Measurements from ENCODE around the gene DMD.
A peak's percentile ranks its signal among the peaks of the same experiment; 100 is the strongest.

The DMD gene

DNA sequence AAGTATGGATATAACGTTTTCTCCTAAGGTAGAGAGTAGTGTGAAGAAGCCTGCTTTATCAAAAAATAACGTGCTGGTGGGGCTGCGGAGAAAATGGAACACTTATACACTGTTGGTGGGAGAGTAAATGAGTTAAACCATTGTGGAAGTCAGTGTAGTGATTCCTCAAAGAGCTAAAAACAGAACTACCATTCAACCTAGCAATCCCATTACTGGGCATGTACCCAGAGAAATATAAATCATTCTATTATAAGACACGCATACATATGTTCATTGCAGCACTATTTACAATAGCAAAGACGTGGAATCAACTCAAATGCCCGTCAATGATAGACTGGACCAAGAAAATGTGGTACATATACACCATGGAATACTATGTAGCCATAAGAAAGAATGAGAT is 196.4 kb downstream of the DMD start:
- FAIRE-seq: no peak

DNA sequence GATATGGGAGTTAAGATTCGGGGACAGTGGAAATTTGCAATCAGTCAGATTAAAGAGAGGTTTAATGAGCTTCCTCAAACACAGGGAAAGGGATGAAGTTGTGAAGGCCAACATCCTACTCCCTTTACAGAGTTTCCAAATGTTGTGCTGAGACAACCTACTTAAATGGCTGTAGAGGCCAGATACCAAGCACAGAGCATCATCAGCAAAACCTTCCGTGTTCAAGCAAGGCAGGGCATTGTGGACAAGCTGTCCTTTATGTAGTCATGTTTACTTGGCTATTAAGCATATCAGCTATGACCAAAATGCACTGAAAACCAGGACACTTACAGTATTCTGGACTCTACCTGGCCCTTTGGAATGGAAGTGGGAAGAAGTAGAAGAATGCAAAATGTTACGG is 197.3 kb downstream of the DMD start:
- FAIRE-seq: no peak

DNA sequence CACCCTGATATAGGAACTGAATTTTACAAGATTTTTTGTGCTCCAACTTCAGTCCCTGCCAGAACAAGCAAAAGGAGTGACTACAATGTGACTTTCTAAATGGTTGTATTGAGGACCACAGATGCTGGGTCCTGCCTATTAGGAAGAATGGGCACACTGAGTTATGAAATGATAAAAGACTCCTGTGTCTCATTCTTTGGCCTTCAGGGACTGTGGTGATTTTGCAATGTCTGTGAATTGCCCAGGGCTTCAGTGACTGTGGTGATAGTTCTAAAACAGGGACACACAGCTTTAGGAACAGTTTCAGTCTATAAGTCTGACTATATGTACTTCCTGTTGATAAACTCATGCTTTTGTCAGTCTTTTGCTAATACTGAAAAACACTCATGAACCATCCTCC is 210.2 kb downstream of the DMD start:
- FAIRE-seq: no peak

DNA sequence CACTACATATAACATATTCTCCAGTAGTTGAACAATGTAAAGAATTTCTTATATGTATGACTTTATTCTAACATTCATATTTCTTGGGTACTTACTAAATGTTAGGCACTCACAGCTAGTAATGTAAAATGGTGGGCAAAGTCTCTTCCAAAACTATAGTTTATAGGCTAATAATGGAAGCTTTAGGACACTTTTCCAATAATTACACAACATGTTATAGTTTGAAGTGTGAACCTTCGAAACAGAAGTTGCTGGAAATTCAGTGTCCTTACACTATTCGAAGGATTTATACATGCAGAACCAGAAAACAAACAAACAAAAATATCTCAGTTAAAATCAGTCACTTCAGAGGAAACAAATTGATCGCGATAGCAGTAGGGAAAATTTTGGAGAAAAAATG is 212.6 kb downstream of the DMD start:
- no peak for FAIRE-seq

DNA sequence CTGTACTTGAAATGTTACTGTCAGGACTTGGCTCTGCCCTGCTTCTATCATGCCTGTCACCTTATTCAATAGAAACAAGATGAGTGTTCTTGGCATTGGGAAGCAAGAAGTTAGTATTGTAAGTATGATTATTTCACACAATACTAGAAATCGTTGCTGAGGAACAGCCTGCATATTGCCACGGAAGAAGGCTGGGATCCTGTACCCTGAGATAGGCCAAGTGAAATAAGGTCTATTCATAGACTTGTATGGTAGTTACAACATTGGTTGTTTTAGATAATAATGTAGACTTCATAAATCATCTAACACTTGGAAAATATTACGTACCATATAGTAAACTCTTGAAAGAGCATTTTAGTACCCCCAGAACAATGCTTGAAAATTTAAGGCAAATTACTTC is 215.9 kb downstream of the DMD start:
- FAIRE-seq: no peak

DNA sequence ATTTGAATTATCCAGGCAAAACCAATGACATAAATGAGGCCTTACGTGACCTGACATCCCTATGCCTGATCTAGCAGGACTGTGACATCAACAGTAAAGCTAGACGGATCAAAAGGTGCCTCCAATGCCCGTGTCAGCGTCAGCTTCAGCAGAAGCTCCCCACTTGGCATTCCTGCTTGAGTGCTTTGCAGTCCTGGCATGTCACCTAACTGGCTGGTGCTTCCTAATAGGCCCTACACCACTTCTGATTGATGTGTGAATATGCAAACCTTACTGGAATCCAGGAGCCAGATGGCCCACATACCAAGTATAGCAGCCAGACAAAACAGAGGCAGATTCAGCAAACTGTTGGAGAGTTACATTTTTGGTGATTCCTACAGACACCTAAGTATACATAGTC is 224.2 kb downstream of the DMD start:
- FAIRE-seq: no peak

DNA sequence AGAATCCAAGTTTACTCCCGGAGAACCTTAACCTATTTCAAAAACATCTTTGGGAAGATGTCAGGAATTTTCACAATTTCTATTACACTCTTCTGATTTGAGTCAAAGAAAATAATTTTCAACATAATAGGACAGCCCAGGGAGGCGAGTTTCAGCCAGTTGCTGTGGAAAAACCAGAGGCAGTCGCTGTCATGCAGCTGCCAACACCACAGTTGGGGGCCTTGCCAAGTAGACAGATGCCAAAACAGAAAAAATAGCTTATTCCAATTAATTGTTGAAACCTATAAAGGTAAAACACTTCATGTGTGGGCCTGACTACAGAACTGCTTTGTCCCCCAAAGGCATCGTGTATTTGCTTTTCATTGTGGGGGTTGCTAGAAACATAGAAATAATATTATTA is 225.8 kb downstream of the DMD start:
- peak; percentile 13 for FAIRE-seq

DNA sequence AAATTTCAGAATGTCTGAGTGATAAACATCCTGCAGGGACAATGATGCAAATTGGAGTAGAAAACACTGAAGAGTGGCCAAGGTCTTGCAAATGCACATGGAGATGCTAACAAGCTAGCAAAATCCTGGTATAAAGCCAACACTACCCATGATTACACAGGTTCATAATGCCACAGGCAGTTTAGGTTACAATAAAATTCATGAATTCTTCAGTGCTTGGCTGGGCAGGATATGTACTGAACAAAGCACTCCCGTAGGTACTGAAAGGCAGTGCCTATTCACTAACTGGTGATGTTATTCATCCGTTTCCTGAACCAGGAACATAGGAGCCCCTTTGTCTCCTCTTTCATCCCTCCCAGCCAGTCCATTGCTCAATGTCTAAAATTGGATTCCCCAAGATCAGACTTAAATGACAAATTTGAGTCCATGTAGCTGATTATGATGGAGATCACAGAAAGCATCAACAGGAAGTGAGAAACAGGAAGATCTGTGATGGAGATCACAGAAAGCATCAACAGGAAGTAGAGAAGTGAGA is 244.5 kb downstream of the DMD start:
- no peak for FAIRE-seq

DNA sequence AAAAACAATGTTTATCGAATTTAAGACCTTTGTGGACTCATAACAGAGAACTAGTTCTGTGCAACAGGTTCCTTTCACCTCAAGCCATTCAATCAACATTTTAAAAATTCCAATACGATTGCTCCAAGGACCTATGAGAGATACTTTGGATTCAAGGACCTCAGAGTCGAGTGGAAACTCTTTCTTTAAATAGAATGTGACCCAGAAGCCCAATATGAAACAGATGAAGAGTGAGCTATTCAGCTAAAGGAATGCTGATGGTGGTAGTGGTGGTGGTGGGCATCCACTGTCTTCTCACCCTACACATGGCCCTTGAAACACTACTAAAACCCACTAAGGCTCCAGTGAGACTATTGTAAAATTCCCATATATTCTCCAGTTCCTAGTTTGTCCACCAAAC is 257.2 kb downstream of the DMD start:
- FAIRE-seq: no peak

DNA sequence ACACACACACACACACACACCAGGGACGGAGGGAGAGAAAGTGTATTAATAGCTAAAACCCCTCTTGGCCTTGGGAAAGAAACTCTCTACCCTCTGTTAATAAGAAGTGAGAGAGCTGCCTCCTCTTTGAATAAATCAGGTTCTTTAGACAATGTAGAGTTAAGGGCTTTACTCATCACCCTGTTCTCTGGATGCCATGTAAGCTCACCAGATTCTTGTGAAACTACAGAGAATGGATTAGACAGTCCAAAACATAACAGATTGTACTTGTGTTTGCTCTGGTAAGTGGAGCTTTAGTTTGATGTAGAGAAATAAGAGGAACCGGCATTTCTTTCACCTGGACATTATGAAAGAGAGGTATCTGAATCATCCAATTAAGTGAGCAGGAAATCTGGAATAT is 263.2 kb downstream of the DMD start:
- no peak for FAIRE-seq

DNA sequence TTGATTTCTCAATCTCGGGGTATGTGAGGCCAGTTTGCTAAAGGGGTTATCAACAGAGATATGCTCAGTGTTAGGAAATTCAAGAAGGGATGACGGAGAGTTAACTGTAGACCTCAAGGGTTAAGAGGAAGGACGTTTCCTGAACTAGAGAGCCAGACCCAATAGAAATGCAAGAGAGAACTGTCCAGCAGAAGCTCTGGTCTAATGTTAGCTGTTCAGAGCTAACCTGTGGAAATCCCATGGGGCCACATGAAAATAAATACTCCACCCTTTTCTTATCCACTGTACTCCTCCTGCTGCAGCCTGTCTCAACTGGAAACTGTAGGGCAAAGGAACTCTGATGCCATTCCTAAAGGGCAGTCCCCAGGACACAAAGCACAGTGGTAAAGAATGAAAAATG is 274.3 kb downstream of the DMD start:
- no peak for FAIRE-seq

DNA sequence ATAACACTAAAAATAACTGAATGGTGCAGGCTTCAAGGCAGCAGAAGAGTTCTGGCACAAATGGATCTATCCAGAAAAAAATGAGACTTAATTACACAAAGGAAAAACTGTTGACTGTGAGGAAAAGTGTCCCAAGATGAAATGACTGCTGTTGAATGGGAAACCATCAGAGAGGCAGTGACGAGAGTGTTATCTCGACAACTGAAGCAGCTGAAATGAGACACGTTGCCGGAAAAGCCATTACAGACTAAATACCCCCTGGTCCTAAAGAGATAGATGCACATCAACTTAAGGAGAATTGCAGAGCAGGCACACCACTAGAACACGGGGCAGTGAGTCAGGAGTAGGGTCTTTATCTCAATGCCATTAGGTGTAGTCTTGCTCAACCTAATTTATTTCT is 277.8 kb downstream of the DMD start:
- FAIRE-seq: no peak

DNA sequence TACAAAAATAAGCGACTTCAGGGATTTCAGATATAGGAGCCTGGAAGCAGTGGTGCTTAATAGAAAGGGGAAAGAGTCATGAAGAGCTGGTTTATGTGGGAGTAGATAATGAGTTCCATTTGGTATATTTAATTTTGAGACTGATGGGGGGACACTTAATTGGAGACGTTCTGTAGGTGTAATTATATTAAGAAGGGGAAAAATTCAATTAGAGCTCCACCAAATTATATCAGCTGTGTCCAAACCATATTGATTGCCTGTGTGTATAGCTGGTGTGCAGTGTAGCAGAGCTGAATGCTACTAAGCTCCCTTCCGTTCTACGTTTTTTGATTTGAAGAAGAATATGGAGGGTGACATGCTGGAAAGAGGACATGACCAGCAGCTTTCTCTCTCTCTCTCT is 282.3 kb downstream of the DMD start:
- no peak for FAIRE-seq

DNA sequence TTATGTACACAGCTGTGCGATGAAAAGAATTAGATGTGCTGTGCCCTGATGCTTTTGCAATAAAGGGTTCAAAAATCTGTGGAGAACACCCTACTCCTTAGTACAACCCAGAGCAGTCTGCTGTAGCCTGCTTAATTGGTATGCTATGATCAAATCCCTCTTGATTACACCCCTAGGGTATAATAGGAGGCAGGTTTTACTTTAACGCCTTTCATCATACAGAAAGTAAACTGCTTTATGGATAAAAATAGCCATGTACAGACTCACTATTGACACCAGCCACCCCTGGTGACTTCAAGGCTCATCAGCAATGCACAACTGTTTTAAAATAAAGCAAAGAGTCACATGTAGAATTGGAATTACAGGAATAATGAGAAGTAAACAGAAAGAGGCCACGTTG is 315.3 kb downstream of the DMD start:
- no peak for FAIRE-seq

DNA sequence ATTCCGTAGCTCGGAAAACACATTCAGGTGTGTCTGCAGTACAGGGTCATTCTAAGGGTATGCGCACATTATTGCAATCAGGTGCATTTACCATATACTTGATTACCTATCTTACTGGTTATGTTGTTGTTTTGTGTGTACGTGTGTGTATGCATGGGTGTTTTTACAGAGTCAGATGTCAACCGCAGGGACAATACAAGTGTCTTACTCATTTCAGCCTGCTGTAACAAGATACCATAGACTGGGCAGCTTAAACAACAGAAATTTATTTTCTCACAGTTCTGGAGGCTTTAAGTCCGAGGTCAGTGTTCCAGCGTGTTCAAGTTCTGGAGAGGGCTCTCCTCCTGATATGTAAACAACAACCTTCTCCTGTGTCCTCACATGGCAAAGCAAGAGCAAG is 316.7 kb downstream of the DMD start:
- no peak for FAIRE-seq

DNA sequence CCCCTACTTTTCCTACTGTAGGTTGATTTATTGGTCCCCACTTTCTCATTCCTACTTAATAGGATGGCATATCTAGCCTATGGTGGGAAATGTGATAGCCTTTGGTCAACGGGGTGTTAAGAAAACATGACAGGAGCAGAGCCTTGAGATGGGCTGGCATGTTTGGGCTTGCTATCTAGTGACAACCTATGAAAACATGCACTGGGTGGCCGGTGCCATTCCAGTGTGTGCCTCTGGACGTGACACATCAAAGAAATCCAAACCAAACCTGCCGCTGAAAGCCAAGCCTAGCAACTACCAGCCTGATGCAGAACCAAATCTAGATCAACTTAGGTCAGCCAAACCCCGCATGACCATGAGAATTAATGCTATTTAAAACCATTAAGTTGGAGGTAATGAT is 317.6 kb downstream of the DMD start:
- no peak for FAIRE-seq

DNA sequence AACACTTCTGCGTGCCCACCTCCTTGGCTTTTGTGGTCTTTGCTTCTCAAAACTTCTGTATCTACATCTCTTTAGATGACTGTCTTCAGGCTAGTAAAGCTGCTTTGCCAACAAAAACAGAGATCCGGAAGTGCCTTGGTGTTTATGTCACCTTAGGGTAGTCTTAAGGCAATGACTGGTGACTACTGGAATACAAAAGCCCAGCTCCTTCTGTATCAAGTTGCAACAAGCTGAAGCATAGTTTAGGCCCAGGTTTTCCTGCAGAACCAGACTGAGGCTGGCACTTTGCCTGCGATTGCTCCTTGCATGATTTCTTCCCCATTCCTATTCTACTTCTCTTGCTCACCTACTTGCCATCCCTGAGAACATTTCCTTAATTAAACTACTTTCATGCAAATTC is 333.8 kb downstream of the DMD start:
- no peak for FAIRE-seq

DNA sequence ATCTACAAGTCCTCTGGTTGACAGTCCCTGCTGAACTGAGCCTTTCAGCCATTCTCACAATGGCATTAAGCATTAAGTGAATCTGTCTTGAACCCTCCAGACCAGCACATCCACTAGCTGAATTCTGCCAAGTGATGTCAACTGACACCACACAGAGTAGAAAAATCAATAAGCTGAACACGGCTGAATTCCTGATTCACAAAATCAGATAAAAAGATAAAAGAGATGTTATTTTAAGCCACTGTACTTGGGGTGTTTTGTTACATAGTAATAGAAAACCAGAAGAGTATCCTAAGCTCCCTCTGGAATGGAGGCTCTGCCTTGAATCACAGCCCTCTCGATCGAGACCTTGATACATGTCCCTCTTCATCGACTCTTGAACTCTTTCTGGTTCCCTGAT is 336.5 kb downstream of the DMD start:
- FAIRE-seq: no peak

DNA sequence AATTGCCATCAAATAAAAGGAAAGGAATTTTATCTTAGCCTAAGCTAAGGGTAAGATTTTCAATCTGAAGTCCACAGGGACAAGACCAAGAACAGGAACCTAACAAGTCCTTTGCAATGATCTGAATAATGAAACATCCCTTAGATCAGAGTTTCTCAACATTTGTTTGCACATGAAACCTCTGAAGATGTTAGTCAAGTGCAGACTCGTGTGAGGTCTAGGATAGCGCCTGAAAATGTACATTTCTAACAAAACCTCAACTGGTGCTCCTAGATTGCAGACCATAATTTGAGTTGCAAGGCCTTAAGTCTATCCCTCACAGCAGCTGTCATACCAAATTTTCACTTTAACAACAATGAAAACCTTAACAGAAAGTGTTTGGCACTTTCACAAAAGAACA is 337.6 kb downstream of the DMD start:
- FAIRE-seq: no peak

DNA sequence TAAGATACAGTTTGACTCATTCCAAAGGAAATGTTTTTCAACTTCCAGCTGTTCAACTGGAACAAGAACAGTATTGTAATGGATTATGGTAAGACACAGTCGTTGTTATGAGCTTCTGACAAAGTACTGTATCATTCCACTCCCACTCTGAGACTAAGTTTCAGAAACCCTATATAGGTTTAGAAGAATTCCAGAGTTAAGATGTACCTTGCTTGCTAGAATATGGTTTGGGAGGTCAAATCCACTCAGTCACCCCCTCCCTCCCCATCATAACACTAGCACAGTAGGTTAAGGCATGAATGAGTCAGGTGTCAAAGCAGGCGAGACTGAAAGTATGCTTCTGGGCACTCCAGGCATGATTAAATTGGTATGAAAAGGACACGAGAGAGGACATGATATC is 339.7 kb downstream of the DMD start:
- FAIRE-seq: no peak

DNA sequence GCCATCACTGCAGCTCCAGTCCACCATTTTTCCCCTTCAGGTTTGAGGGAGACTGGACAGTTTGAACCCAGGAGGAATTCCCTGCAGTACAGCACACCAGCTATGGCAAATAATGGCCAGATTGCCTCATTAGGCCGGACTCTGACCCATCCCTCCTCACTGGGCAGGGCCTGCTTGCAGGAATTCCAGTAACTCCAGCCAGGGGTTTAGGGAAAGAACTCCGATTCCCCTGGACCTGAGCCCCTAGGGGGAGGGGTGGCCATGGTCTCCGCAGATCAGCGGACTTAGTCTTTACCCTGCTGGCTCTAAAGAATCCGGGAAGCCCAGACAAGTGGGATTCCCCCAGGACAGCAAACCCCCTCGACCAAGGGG is 342.8 kb downstream of the DMD start:
- FAIRE-seq: no peak

DNA sequence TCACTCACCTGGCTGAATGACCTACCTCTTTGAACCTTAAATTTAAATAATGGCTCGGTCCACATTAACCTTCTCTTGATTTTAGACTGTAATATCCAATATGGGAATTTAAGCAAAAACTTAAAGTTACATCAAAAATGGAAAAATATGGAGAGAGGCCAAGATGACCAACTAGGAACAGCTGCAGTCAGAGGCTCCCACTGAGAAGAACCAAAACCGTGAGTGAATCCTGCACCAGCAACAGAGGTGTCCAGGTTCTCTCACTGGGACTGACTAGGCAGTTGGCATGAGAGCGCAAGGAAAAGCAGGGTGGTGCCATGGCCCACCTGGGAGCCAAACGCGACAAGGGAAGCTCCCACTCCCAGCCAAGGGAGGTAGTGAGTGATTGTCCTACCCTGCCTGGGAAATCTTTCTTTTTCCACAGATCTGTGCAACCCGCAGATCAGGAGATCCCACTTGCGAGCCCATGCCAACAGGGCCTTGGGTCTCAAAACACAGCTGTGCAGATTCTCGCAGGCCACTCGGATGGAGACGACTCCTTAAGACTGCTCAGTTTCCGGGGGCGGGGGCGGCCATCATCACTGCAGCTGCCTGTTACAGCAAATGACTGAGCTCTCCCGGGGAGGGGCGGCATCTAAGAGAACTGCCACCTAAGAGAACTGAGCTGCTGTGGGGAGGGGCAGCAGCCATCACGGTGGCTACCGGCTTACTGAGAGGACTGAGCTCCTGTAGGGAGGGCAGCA is 343.4 kb downstream of the DMD start:
- no peak for FAIRE-seq

DNA sequence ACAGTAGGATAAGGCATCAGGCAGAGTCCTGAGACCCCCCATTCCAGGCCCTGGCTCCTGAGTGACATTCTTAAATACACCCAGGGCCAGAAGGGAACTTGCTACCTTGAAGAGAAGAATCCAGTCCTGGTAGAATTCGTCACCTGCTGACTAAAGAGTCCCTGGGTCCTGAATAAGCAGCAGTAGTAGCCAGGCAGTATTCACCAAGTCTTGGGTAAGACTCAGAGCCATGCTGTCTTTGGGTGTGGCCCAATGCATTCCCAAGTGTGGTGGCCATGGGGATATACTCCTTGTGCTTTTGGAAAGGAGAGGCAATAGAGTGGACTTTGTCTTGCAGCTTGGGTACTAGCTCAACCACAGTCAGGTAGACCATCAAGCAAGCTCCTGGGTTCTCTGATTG is 359.1 kb downstream of the DMD start:
- no peak for FAIRE-seq

DNA sequence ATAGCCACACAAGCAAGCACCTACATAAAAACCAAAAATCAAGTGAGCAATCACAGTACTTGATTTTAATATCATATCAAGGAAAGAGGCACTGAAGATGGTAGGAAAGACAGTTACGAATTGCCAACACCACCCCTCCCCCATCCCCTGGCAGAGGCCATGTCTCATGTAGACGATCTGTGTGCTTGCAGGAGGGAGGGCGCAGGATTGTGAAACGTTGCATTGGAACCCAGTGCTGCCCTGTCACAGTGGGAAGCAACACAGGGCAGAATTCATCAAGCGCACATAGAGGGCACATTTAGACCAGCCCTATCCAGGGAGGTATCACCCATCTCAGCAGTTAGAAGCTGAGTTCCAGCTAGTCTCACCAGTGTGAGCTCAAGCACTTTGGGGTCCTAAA is 359.8 kb downstream of the DMD start:
- FAIRE-seq: no peak

DNA sequence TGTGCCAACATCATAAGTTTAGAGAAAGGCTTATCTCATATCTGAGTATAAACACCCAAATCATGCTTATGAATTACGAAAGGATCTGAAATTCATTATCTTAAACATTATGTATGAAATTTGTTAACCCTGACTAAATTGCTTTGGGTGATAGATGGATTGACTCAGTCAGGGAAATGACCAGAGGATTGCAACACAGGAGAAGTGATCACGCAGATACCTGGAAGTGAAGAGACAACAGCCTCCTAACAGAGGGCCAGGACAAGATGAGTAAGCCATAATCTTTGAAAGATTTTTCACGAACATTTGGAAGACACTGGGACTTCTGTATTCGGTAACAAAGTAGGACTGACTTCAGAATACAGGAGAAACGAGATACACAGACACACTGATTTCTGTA is 363.4 kb downstream of the DMD start:
- no peak for FAIRE-seq

DNA sequence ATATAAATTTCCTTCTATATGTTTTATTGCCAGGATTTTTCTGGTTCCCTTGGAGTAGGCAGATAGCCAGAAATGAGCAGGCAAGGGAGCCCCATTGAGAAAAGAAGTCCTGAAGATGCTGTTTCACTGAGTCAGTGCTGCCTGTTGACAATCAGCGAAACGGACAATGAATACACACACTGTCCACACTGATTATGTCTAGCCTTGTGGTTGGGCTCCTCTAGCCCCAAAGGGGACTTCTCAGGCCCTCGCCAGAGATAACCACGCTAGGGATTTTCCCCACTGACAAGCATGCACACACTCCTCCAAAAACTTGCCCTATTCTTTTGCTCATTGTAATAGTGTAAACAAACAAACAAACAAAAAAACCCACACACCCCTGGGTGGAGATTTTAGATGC is 369.3 kb downstream of the DMD start:
- no peak for FAIRE-seq
